Measurements from ENCODE around the gene GPR17. TPM values are rescaled to one million over a fixed set of nuclear protein-coding genes. Genes with fewer than 3 reads are reported as not detected.
A peak's percentile ranks its signal among the peaks of the same experiment; 100 is the strongest.

GPR17 gene
- total and polyA plus RNA-seq, 2 donors (not counting 1 experiment from before 2014, with no cell fraction given) = 0.06 TPM; not detected in 1

GRCh38 chr2:127618551-127619202, 27.3 kb upstream of the GPR17 start:
- ATAC-seq (ENCODE audit: low read depth) = no peak
- Histone ChIP-seq H3K4me3 (ENCODE audit: control extremely low read depth in 1 of 5, extremely low read depth in 1 of 5, insufficient read depth in 1 of 5, low read depth in 2 of 5, low read length in 4 of 5) (no peak overlapping the region), H3K4me1 (ENCODE audit: control insufficient read depth in 2 of 2, insufficient read depth in 2 of 2, low read length in 2 of 2) (peaks cover 26 to 64% of the 10 kb centered on the region in 2 donors), H3K4me2 (replicated peaks; ENCODE audit: low read depth, low read length, poor library complexity, severe bottlenecking) (no peak overlapping the region), H3K79me2 (ENCODE audit: control insufficient read depth, insufficient read depth, low read length) (no peaks in the 10 kb centered on the region), H3K36me3 (replicated peaks in 1 of 2; ENCODE audit: control extremely low read depth in 1 of 2, control insufficient read depth in 1 of 2, extremely low read depth in 1 of 2, insufficient read depth in 2 of 2, low read length in 1 of 2) (no peaks in the 10 kb centered on the region), H2AFZ (ENCODE audit: insufficient read depth, low read depth, low read length, poor library complexity, severe bottlenecking) (no peak overlapping the region), H4K20me1 (ENCODE audit: control insufficient read depth, insufficient read depth, low read length, poor library complexity, severe bottlenecking) (no peaks in the 10 kb centered on the region), H3K9ac (ENCODE audit: low read length) (no peak overlapping the region), H3K27ac (ENCODE audit: low read length in 2 of 2) (no peak overlapping the region), H3K27me3 (replicated peaks in 1 of 4; ENCODE audit: control extremely low read depth in 1 of 4, control insufficient read depth in 3 of 4, insufficient read depth in 4 of 4, low read length in 3 of 4) (peaks cover 0 to 3% (median 0%) of the 10 kb centered on the region in 4 experiments), H3K9me3 (ENCODE audit: control extremely low read depth in 1 of 3, control insufficient read depth in 2 of 3, insufficient read depth in 1 of 3, low read length in 2 of 3) (peaks cover 0 to 7% (median under 1%) of the 10 kb centered on the region in 3 donors)
- intact Hi-C loops (cut with micrococcal nuclease) = no loop called here
- Mint-ChIP-seq H3K4me1 (peaks cover 75% of the 10 kb centered on the region), H3K27me3 (no peaks in the 10 kb centered on the region), H3K9me3 (ENCODE audit: insufficient read depth) (peaks cover 3% of the 10 kb centered on the region), H3K27ac (peak overlapping the region; percentile 68), H3K4me3 (peak overlapping the region; percentile 48)
- CTCF ChIA-PET = interaction anchor here (0.8 kb wide), 1 partner anchor 58 kb away, joined by 4 read pairs; no protein-coding TSS in a partner anchor
- WGBS (ENCODE audit: insufficient coverage) = 88% methylated on average over 5 of the region's 7 CpGs
- POLR2A ChIA-PET = interaction anchor here (0.6 to 1.2 kb wide), 4 partner anchors 10 to 134 kb away, joined by 3 to 8 read pairs (median 8); no protein-coding TSS in a partner anchor
- no peak for DNase-seq
- TF ChIP-seq, protein P1, sequence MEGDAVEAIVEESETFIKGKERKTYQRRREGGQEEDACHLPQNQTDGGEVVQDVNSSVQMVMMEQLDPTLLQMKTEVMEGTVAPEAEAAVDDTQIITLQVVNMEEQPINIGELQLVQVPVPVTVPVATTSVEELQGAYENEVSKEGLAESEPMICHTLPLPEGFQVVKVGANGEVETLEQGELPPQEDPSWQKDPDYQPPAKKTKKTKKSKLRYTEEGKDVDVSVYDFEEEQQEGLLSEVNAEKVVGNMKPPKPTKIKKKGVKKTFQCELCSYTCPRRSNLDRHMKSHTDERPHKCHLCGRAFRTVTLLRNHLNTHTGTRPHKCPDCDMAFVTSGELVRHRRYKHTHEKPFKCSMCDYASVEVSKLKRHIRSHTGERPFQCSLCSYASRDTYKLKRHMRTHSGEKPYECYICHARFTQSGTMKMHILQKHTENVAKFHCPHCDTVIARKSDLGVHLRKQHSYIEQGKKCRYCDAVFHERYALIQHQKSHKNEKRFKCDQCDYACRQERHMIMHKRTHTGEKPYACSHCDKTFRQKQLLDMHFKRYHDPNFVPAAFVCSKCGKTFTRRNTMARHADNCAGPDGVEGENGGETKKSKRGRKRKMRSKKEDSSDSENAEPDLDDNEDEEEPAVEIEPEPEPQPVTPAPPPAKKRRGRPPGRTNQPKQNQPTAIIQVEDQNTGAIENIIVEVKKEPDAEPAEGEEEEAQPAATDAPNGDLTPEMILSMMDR (IDR thresholded peaks at IDR 0.05) = no peak
- no peak for TF ChIP-seq EZH2 (IDR thresholded peaks at IDR 0.05; ENCODE audit: borderline replicate concordance, insufficient read depth, low read depth, low read length, poor library complexity, severe bottlenecking)

DNA sequence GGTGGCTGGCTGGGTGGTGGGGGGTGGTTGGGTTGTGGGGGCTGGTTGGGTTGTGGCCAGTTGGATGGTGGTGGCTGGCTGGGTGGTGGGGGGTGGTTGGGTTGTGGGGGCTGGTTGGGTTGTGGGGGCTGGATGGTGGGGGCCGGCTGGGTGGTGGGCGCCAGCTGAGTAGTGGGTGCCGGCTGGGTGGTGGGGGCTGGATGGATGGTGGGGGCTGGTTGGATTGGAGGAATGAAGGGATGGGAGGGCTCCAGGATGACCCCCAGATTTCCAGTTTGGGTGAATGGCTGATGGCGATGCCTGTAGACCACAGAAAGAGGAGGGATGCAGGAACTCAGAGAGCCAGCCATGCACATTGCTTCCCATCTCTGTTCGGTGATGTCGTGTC, 26.8 kb upstream of the GPR17 start:
- WGBS (ENCODE audit: insufficient coverage) = 97% methylated on average over 5 of the region's 6 CpGs
- CTCF ChIA-PET = interaction anchor here (0.8 kb wide), 2 partner anchors 31 to 59 kb away, joined by 4 to 6 read pairs; no protein-coding TSS in a partner anchor

More for the DNA sequence above, 26.8 kb upstream of the GPR17 start:
- no peak for ATAC-seq (ENCODE audit: low read depth)
- Mint-ChIP-seq H3K27ac (peak overlapping the region; percentile 91), H3K4me3 (peak overlapping the region; percentile 79), H3K9me3 (ENCODE audit: insufficient read depth) (no peaks in the 10 kb centered on the region), H3K27me3 (no peaks in the 10 kb centered on the region), H3K4me1 (peaks cover 80% of the 10 kb centered on the region)
- Histone ChIP-seq H4K20me1 (ENCODE audit: control insufficient read depth, insufficient read depth, low read length, poor library complexity, severe bottlenecking) (no peaks in the 10 kb centered on the region), H2AFZ (ENCODE audit: insufficient read depth, low read depth, low read length, poor library complexity, severe bottlenecking) (no peak overlapping the region), H3K27me3 (replicated peaks in 1 of 4; ENCODE audit: control extremely low read depth in 1 of 4, control insufficient read depth in 3 of 4, insufficient read depth in 4 of 4, low read length in 3 of 4) (peaks cover 0 to 3% (median 0%) of the 10 kb centered on the region in 4 experiments), H3K36me3 (replicated peaks in 1 of 2; ENCODE audit: control extremely low read depth in 1 of 2, control insufficient read depth in 1 of 2, extremely low read depth in 1 of 2, insufficient read depth in 2 of 2, low read length in 1 of 2) (no peaks in the 10 kb centered on the region), H3K9me3 (ENCODE audit: control extremely low read depth in 1 of 3, control insufficient read depth in 2 of 3, insufficient read depth in 1 of 3, low read length in 2 of 3) (peaks cover 0 to 4% (median 0%) of the 10 kb centered on the region in 3 donors), H3K9ac (ENCODE audit: low read length) (no peak overlapping the region), H3K79me2 (ENCODE audit: control insufficient read depth, insufficient read depth, low read length) (no peaks in the 10 kb centered on the region), H3K4me3 (ENCODE audit: control extremely low read depth in 1 of 5, extremely low read depth in 1 of 5, insufficient read depth in 1 of 5, low read depth in 2 of 5, low read length in 4 of 5) (no peak overlapping the region), H3K27ac (ENCODE audit: low read length in 2 of 2) (peak overlapping the region in 1 of 2 donors; percentile 29), H3K4me2 (replicated peaks; ENCODE audit: low read depth, low read length, poor library complexity, severe bottlenecking) (no peak overlapping the region), H3K4me1 (ENCODE audit: control insufficient read depth in 2 of 2, insufficient read depth in 2 of 2, low read length in 2 of 2) (peaks cover 26 to 65% of the 10 kb centered on the region in 2 donors)
- POLR2A ChIA-PET = interaction anchor here (0.6 to 1.2 kb wide), 3 partner anchors 11 to 133 kb away, joined by 3 to 8 read pairs (median 8); no protein-coding TSS in a partner anchor
- intact Hi-C loops (cut with micrococcal nuclease) = no loop called here
- TF ChIP-seq EZH2 (IDR thresholded peaks at IDR 0.05; ENCODE audit: borderline replicate concordance, insufficient read depth, low read depth, low read length, poor library complexity, severe bottlenecking) = no peak
- TF ChIP-seq, protein P1 (IDR thresholded peaks at IDR 0.05) = no peak
- no peak for DNase-seq

All from B cell (primary cell).